ENCODE results near the gene RASA3. TPM values are rescaled to one million over a fixed set of nuclear protein-coding genes. Genes with fewer than 3 reads are reported as not detected.

The RASA3 gene
- total and polyA plus RNA-seq, 2 of the 4 experiments (the other 2 are of a cell fraction): 21.0 to 31.4 TPM

GRCh38 chr13:113928685-113929627 is 203.5 kb downstream of the RASA3 start (continued):
- no peak for TF ChIP-seq RFX5 (IDR thresholded peaks at IDR 0.05; ENCODE audit: low read depth, low read length)

Other genes with a start within 250 kb of the RASA3 start
- under 0.01 TPM in 2 replicates for gene C13orf46, start 158.5 kb downstream of the RASA3 start, total RNA-seq (2012; rRNA removed)
- gene C13orf46, start 158.5 kb downstream of the RASA3 start, polyA plus RNA-seq (2012; rRNA removed): 2.1 and 2.5 TPM in 2 replicates
- gene CFAP97D2, start 46.6 kb upstream of the RASA3 start, total RNA-seq (2012; rRNA removed): not detected in 2 replicates
- not detected in 2 replicates for gene CFAP97D2, start 46.6 kb upstream of the RASA3 start, polyA plus RNA-seq (2012; rRNA removed)
- 41.6 and 52.8 TPM in 2 replicates for gene CDC16, start 102.3 kb upstream of the RASA3 start, total RNA-seq (2012; rRNA removed)
- 56.2 and 66.6 TPM in 2 replicates for gene CDC16, start 102.3 kb upstream of the RASA3 start, polyA plus RNA-seq (2012; rRNA removed)
- gene UPF3A, start 149.0 kb upstream of the RASA3 start, total RNA-seq (2012; rRNA removed): 11.7 and 17.5 TPM in 2 replicates
- gene UPF3A, start 149.0 kb upstream of the RASA3 start, polyA plus RNA-seq (2012; rRNA removed): 47.2 and 51.6 TPM in 2 replicates
- gene CHAMP1, start 181.9 kb upstream of the RASA3 start, total RNA-seq (2012; rRNA removed): 13.3 and 16.4 TPM in 2 replicates
- gene CHAMP1, start 181.9 kb upstream of the RASA3 start, polyA plus RNA-seq (2012; rRNA removed): 32.7 and 33.8 TPM in 2 replicates

Measured in IMR-90 (cell line).